Panc1 (cell line): ENCODE results near the gene OR2AE1. TPM values are rescaled to one million over a fixed set of nuclear protein-coding genes. Genes with fewer than 3 reads are reported as not detected.
"Not testable (repeated sequence)": the region's sequence is repeated elsewhere in the genome, so short reads cannot be mapped to it uniquely, and the experiment has no call there.

Source experiments
- ATAC-seq: fragments of 200-7000 bp; cut with Tn5 transposase; 2 replicates; pipeline ENCODE4 v1.9.1; 2020; ENCODE audit warnings: mild to moderate bottlenecking, moderate library complexity
- BruUV-seq: library from RNA; stranded (reverse); fragments of 400-500 nt; replicated peaks from 2 replicates; lab custom pipeline; 2021; lab: Mats Ljungman, UMichigan
- CTCF ChIA-PET: fragments of 300-600 bp; sonication (Branson Sonifier 250); formaldehyde crosslinking; loops from one replicate; lab custom pipeline; 2022; ENCODE audit warnings: antibody characterized with exemption; lab: Charles Lee
- POLR2A ChIA-PET: fragments of 300-600 bp; sonication (Branson Sonifier 250); formaldehyde crosslinking; loops from one replicate; lab custom pipeline; 2022; ENCODE audit warnings: antibody characterized with exemption; lab: Charles Lee
- DNase-seq: peaks from one replicate; pipeline ENCODE4 v3.0.0-alpha.2; 2010; ENCODE audit warnings: low read depth, low spot score
- H3K27ac ChIP-seq: 2 replicates; pipeline ENCODE4 v1.5.1; 2011; ENCODE audit warnings: mild to moderate bottlenecking, low read length, inconsistent platforms
- H3K27me3 ChIP-seq: fragments of 200-500 bp; sonication (Bioruptor generic); 2 replicates; pipeline ENCODE4 v1.6.0; 2014; ENCODE audit warnings: low read length, inconsistent platforms; ENCODE audit not compliant: control insufficient read depth, insufficient read depth
- H3K36me3 ChIP-seq: fragments of 200-500 bp; sonication (Bioruptor generic); 2 replicates; pipeline ENCODE4 v1.5.1; 2014; ENCODE audit warnings: inconsistent platforms, mild to moderate bottlenecking, low read length, moderate library complexity; ENCODE audit not compliant: control insufficient read depth, insufficient read depth
- H3K4me1 ChIP-seq: 2 replicates; pipeline ENCODE4 v1.5.1; 2011; ENCODE audit warnings: inconsistent platforms, mild to moderate bottlenecking, low read length, moderate library complexity; ENCODE audit not compliant: control insufficient read depth, insufficient read depth
- H3K4me3 ChIP-seq, 2 experiments: 2 replicates each; pipeline ENCODE4 v1.5.1; 2011 to 2012; ENCODE audit warnings: low read depth in 2 of 2, low read length in 2 of 2, mild to moderate bottlenecking in 2 of 2, inconsistent platforms in 1 of 2, moderate library complexity in 1 of 2
- H3K9me3 ChIP-seq: fragments of 200-500 bp; sonication (Bioruptor generic); 2 replicates; pipeline ENCODE4 v1.5.1; 2014; ENCODE audit warnings: low read depth, mild to moderate bottlenecking, inconsistent platforms, low read length, moderate library complexity; ENCODE audit not compliant: control insufficient read depth, insufficient read depth
- CTCF ChIP-seq: fragments of 450-650 bp; IDR thresholded peaks from 2 replicates; pipeline ENCODE4 v1.5.1; 2017; ENCODE audit warnings: mild to moderate bottlenecking
- POLR2AphosphoS5 ChIP-seq: IDR thresholded peaks from 2 replicates; pipeline ENCODE4 v1.6.1; 2012; ENCODE audit warnings: mild to moderate bottlenecking, low read depth, low read length, moderate library complexity
- REST ChIP-seq, 2 experiments: IDR thresholded peaks; 2 replicates each; pipeline ENCODE4 v1.6.1; 2011 to 2012; ENCODE audit warnings: low read depth in 2 of 2, control low read depth in 1 of 2, low read length in 1 of 2, mild to moderate bottlenecking in 1 of 2, moderate library complexity in 1 of 2; ENCODE audit not compliant: insufficient read depth in 1 of 2
- SIN3A ChIP-seq: IDR thresholded peaks from 2 replicates; pipeline ENCODE4 v1.6.1; 2012; ENCODE audit warnings: low read depth, mild to moderate bottlenecking, low read length, moderate library complexity, borderline replicate concordance; ENCODE audit not compliant: insufficient read depth
- TCF7L2 ChIP-seq: IDR thresholded peaks from 2 replicates; pipeline ENCODE4 v1.6.1; 2011; ENCODE audit warnings: mild to moderate bottlenecking, low read depth, low read length, inconsistent platforms
- in situ Hi-C: cut with HindIII; loops from 2 replicates; pipeline ENCODE4 v1.10.0; 2016; ENCODE audit warnings: low sequenced_read_pairs, low pct_unique_long_range_greater_than_20kb
- intact Hi-C: fragments of 100-400 bp; cut with micrococcal nuclease; formaldehyde crosslinking; loops from one replicate; pipeline ENCODE4 v1.10.0; 2022; ENCODE audit not compliant: unreplicated experiment
- total RNA-seq: library from RNA; stranded (reverse); gene quantifications from one replicate; pipeline ENCODE4 v1.2.1, GENCODE V29; 2021; ENCODE audit not compliant: unreplicated experiment

The OR2AE1 gene
- total RNA-seq, 1 experiment from 2014 or later = not detected

GRCh38 chr7:99893280-99893679, 16.4 kb upstream of the OR2AE1 start:
- Histone ChIP-seq H3K4me3 (no peak overlapping the region), H3K4me1 (no peaks in the 10 kb centered on the region), H3K36me3 (no peaks in the 10 kb centered on the region), H3K9me3 (no peaks in the 10 kb centered on the region), H3K27ac (no peak overlapping the region), H3K27me3 (no peaks in the 10 kb centered on the region)
- DNase-seq = no peak
- no TSS peak for BruUV-seq
- intact Hi-C loops = no loop called here
- no peak for TF ChIP-seq SIN3A
- TF ChIP-seq POLR2AphosphoS5 = no peak
- TF ChIP-seq REST (IDR thresholded peaks at IDR 0.05; ENCODE audit: insufficient read depth in 1 of 2, low read depth in 2 of 2, low read length in 1 of 2) = no peak
- no peak for TF ChIP-seq TCF7L2
- in situ Hi-C loops = no loop called here
- CTCF ChIA-PET = no interaction called here
- POLR2A ChIA-PET = interaction anchor here (0.7 kb wide), 1 partner anchor 256 kb away, joined by 6 read pairs; the partner anchor contains the start of gene LAMTOR4
- no peak for ATAC-seq

GRCh38 chr7:99890348-99890747, 13.5 kb upstream of the OR2AE1 start:
- DNase-seq, H3K4me3 ChIP-seq, in situ Hi-C loops, intact Hi-C loops, H3K9me3 ChIP-seq, H3K4me1 ChIP-seq, POLR2A ChIA-PET, H3K27ac ChIP-seq, CTCF ChIA-PET, H3K36me3 ChIP-seq, H3K27me3 ChIP-seq, ATAC-seq, BruUV-seq: not testable (repeated sequence)

- POLR2A ChIA-PET, H3K36me3 ChIP-seq, H3K9me3 ChIP-seq, BruUV-seq, intact Hi-C loops, H3K27ac ChIP-seq, CTCF ChIA-PET, H3K4me3 ChIP-seq, H3K4me1 ChIP-seq, H3K27me3 ChIP-seq, in situ Hi-C loops, ATAC-seq, DNase-seq: not testable (repeated sequence)
Observed at GRCh38 chr7:99888366-99888765, 11.5 kb upstream of the OR2AE1 start.

GRCh38 chr7:99881370-99881769, 4.5 kb upstream of the OR2AE1 start:
- POLR2A ChIA-PET = no interaction called here
- no peaks in the 10 kb centered on the region; the same call in 1 of the 2 replicates for H3K27me3 ChIP-seq
- CTCF ChIA-PET = no interaction called here
- BruUV-seq = no TSS peak
- H3K36me3 ChIP-seq = no peaks in the 10 kb centered on the region
- DNase-seq (no peak), ATAC-seq (no peak)
- H3K4me3 ChIP-seq = no peak overlapping the region
- no peaks in the 10 kb centered on the region for H3K4me1 ChIP-seq
- no peak overlapping the region for H3K27ac ChIP-seq
- TF ChIP-seq SIN3A (no peak), TCF7L2 (no peak), POLR2AphosphoS5 (no peak), CTCF (no peak), REST (IDR thresholded peaks at IDR 0.05; ENCODE audit: insufficient read depth in 1 of 2, low read depth in 2 of 2, low read length in 1 of 2) (no peak)
- in situ Hi-C loops = no loop called here
- H3K9me3 ChIP-seq = no peaks in the 10 kb centered on the region
- intact Hi-C loops = no loop called here
